Loucy (cell line): ENCODE results near the gene CLDN24.

Experiments used
- H2AFZ ChIP-seq: fragments of 200-600 bp; sonication (generic); 2 replicates; pipeline ENCODE4 v1.6.0; 2016; ENCODE audit warnings: antibody characterized with exemption, mild to moderate bottlenecking, low read length, moderate library complexity
- H3F3A ChIP-seq: fragments of 200-600 bp; 2 replicates; pipeline ENCODE4 v1.6.0; 2016; ENCODE audit warnings: antibody characterized with exemption, low read depth, mild to moderate bottlenecking
- H3K27me3 ChIP-seq: fragments of 200-600 bp; sonication (generic); 2 replicates; pipeline ENCODE4 v1.6.1; 2014; ENCODE audit warnings: low read length, mild to moderate bottlenecking; ENCODE audit not compliant: insufficient read depth, poor library complexity, severe bottlenecking
- H3K36me3 ChIP-seq: fragments of 200-600 bp; sonication (generic); 2 replicates; pipeline ENCODE4 v1.6.1; 2016; ENCODE audit warnings: low read length; ENCODE audit not compliant: insufficient read depth
- H3K4me1 ChIP-seq: fragments of 200-600 bp; sonication (generic); 2 replicates; pipeline ENCODE4 v1.5.1; 2014; ENCODE audit warnings: low read length, mild to moderate bottlenecking; ENCODE audit not compliant: insufficient read depth, poor library complexity, severe bottlenecking
- H3K4me2 ChIP-seq: fragments of 200-600 bp; sonication (generic); 2 replicates; pipeline ENCODE4 v1.6.0; 2014; ENCODE audit warnings: antibody characterized with exemption, low read length, low read depth, mild to moderate bottlenecking; ENCODE audit not compliant: poor library complexity, severe bottlenecking
- H3K4me3 ChIP-seq: fragments of 200-600 bp; sonication (generic); 2 replicates; pipeline ENCODE4 v1.5.1; 2014; ENCODE audit warnings: low read length, mild to moderate bottlenecking, mixed read lengths; ENCODE audit not compliant: poor library complexity, severe bottlenecking
- H3K79me2 ChIP-seq: fragments of 200-600 bp; sonication (generic); 2 replicates; pipeline ENCODE4 v1.6.1; 2014; ENCODE audit warnings: low read length; ENCODE audit not compliant: insufficient read depth
- H3K9ac ChIP-seq: fragments of 200-600 bp; sonication (generic); 2 replicates; pipeline ENCODE4 v1.6.0; 2014; ENCODE audit warnings: mild to moderate bottlenecking, low read depth, low read length, moderate library complexity; ENCODE audit not compliant: poor library complexity, severe bottlenecking
- H3K9me2 ChIP-seq: fragments of 200-600 bp; sonication (generic); replicated peaks from 2 replicates; pipeline ENCODE4 v1.6.1; 2016; ENCODE audit warnings: low read depth, low read length, mixed read lengths
- H3K9me3 ChIP-seq: fragments of 200-600 bp; sonication (generic); 2 replicates; pipeline ENCODE4 v1.6.1; 2014; ENCODE audit warnings: mild to moderate bottlenecking, antibody characterized with exemption, low read length, low read depth; ENCODE audit not compliant: insufficient read depth
- H4K20me1 ChIP-seq: fragments of 200-600 bp; sonication (generic); 2 replicates; pipeline ENCODE4 v1.6.0; 2014; ENCODE audit warnings: antibody characterized with exemption, low read length, mild to moderate bottlenecking; ENCODE audit not compliant: insufficient read depth, poor library complexity, severe bottlenecking
- EZH2phosphoT487 ChIP-seq: fragments of 200-600 bp; IDR thresholded peaks from 2 replicates; pipeline ENCODE4 v1.6.1; 2018; ENCODE audit warnings: antibody characterized with exemption, mild to moderate bottlenecking, moderate library complexity, borderline replicate concordance
- TF ChIP-seq, protein P1 (sequence below): fragments of 200-600 bp; sonication (generic); conservative IDR thresholded peaks from 2 replicates; pipeline ENCODE4 v1.5.1; 2014; ENCODE audit warnings: mild to moderate bottlenecking, antibody characterized with exemption, low read length

The CLDN24 gene

GRCh38 chr4:183272384-183272783 lies 49.8 kb downstream of the CLDN24 start:
- H3K4me3 ChIP-seq, result no peak overlapping the region
- no peaks in the 10 kb centered on the region for H3K36me3 ChIP-seq
- no peak for TF ChIP-seq EZH2phosphoT487
- TF ChIP-seq, protein P1, sequence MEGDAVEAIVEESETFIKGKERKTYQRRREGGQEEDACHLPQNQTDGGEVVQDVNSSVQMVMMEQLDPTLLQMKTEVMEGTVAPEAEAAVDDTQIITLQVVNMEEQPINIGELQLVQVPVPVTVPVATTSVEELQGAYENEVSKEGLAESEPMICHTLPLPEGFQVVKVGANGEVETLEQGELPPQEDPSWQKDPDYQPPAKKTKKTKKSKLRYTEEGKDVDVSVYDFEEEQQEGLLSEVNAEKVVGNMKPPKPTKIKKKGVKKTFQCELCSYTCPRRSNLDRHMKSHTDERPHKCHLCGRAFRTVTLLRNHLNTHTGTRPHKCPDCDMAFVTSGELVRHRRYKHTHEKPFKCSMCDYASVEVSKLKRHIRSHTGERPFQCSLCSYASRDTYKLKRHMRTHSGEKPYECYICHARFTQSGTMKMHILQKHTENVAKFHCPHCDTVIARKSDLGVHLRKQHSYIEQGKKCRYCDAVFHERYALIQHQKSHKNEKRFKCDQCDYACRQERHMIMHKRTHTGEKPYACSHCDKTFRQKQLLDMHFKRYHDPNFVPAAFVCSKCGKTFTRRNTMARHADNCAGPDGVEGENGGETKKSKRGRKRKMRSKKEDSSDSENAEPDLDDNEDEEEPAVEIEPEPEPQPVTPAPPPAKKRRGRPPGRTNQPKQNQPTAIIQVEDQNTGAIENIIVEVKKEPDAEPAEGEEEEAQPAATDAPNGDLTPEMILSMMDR, result no peak

More at GRCh38 chr4:183272384-183272783, 49.8 kb downstream of the CLDN24 start:
- Histone ChIP-seq H3F3A (no peaks in the 10 kb centered on the region), H3K4me1 (no peaks in the 10 kb centered on the region), H3K9ac (no peak overlapping the region), H3K27me3 (no peaks in the 10 kb centered on the region), H3K4me2 (no peak overlapping the region), H3K9me2 (no peaks in the 10 kb centered on the region), H2AFZ (no peak overlapping the region), H3K9me3 (peaks cover 6% of the 10 kb centered on the region; the same call in 1 of the 2 replicates), H3K79me2 (no peaks in the 10 kb centered on the region), H4K20me1 (no peaks in the 10 kb centered on the region)
